Peyer's patch (tissue), 4 donors: Measurements from ENCODE around the gene FHOD3.

Experiments
- CTCF ChIP-seq, 6 experiments: fragments of 450-650 bp in 4 of 6; fragments of 200-600 bp in 2 of 6; sonication (generic) in 1 of 6; IDR thresholded peaks; one replicate each; pipeline ENCODE4 v1.5.1; 2017 to 2019; ENCODE audit warnings: antibody characterized with exemption in 6 of 6, mild to moderate bottlenecking in 3 of 6, moderate library complexity in 1 of 6
- POLR2A ChIP-seq, 2 donors: fragments of 450-650 bp; IDR thresholded peaks; one replicate each; pipeline ENCODE4 v1.5.1; 2017; ENCODE audit warnings: antibody characterized with exemption in 2 of 2, mild to moderate bottlenecking in 2 of 2, moderate library complexity in 2 of 2

GRCh38 chr18:36364911-36365624, 67.6 kb downstream of the FHOD3 start:
- TF ChIP-seq CTCF (IDR thresholded peaks at IDR 0.05), result no peak
- no peak for TF ChIP-seq POLR2A (IDR thresholded peaks at IDR 0.05)
